Brain microvascular endothelial cell (primary cell): ENCODE measurements around the gene MYOZ3.

Experiments
- DNase-seq: peaks from one replicate; pipeline ENCODE4 v3.0.0-alpha.2; 2020
- H3K27ac ChIP-seq: fragments of 250-450 bp; sonication (Bioruptor Pico); 2 replicates; pipeline ENCODE4 v1.5.1; 2020; ENCODE audit warnings: mild to moderate bottlenecking, moderate library complexity
- H3K27me3 ChIP-seq: fragments of 250-450 bp; sonication (Bioruptor Pico); replicated peaks from 2 replicates; pipeline ENCODE4 v1.5.1; 2020; ENCODE audit warnings: mild to moderate bottlenecking
- H3K36me3 ChIP-seq: fragments of 250-450 bp; sonication (Bioruptor Pico); replicated peaks from 2 replicates; pipeline ENCODE4 v1.5.1; 2020; ENCODE audit warnings: mild to moderate bottlenecking
- H3K4me3 ChIP-seq: 2 replicates; pipeline ENCODE4 v1.5.1; 2011; ENCODE audit warnings: low read depth, mild to moderate bottlenecking, control low read depth, low read length, moderate library complexity
- in situ Hi-C: cut with HindIII; loops from 2 replicates; pipeline ENCODE4 v1.10.0; 2017; ENCODE audit warnings: low sequenced_read_pairs, low pct_ligation_motif_present
- TF ChIP-seq, protein P1 (sequence below): IDR thresholded peaks from 2 replicates; pipeline ENCODE4 v1.5.1; 2011; ENCODE audit warnings: low read depth, mild to moderate bottlenecking, moderate library complexity, low read length, control low read depth, inconsistent platforms; ENCODE audit errors: missing control alignments

The MYOZ3 gene

DNA sequence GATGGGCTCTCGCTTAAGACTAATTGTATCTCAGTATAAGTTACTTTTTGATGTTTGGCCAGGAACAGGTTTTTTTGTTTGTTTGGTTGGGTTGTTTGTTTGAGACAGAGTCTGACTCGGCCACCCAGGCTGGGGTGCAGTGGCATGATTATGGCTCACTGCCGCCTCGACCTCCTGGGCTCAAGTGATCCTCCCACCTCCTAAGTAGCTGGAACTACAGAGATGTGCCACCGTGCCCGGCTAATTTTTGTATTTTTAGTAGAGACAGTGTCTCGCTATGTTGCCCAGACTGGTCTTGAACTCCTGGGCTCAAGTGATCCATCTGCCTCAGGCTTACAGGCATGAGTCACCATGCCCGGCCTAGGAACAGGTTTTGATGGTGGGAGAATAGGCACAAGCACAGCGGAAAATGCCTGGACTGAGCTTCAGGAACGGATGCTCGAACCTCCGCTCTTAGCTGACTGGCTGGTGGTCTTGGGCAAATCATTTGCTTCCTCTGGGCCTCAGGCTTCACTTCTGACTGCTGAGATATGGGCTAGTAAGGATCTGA is 32.0 kb upstream of the MYOZ3 start:
- Histone ChIP-seq H3K4me3 (no peak overlapping the region), H3K27ac (no peak overlapping the region), H3K27me3 (no peaks in the 10 kb centered on the region), H3K36me3 (no peaks in the 10 kb centered on the region)
- TF ChIP-seq, protein P1, sequence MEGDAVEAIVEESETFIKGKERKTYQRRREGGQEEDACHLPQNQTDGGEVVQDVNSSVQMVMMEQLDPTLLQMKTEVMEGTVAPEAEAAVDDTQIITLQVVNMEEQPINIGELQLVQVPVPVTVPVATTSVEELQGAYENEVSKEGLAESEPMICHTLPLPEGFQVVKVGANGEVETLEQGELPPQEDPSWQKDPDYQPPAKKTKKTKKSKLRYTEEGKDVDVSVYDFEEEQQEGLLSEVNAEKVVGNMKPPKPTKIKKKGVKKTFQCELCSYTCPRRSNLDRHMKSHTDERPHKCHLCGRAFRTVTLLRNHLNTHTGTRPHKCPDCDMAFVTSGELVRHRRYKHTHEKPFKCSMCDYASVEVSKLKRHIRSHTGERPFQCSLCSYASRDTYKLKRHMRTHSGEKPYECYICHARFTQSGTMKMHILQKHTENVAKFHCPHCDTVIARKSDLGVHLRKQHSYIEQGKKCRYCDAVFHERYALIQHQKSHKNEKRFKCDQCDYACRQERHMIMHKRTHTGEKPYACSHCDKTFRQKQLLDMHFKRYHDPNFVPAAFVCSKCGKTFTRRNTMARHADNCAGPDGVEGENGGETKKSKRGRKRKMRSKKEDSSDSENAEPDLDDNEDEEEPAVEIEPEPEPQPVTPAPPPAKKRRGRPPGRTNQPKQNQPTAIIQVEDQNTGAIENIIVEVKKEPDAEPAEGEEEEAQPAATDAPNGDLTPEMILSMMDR: no peak
- in situ Hi-C loops: no loop called here
- DNase-seq: no peak

DNA sequence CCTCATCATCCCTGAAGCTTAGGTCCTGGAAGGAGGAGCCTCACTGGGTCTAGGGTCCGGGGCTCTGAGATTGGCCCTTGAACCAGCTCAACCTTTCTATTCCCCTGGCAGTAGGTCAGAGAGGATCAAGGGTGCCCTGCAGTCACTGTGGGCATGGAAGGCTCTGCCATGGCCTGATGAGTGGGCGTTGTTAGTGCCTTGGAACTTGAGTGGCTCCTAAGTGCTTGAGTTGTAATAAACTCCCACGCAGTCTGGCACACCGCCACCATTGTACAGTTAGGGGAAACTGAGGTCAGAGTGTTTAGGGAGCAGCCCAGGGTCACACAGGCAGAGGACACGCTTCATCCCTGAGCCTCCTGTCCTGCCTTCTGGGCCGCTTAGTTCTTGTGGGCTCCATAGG is 31.0 kb upstream of the MYOZ3 start:
- Histone ChIP-seq H3K4me3 (no peak overlapping the region), H3K36me3 (no peaks in the 10 kb centered on the region), H3K27me3 (no peaks in the 10 kb centered on the region), H3K27ac (no peak overlapping the region)
- no peak for DNase-seq
- TF ChIP-seq, protein P1: no peak
- in situ Hi-C loops: no loop called here

DNA sequence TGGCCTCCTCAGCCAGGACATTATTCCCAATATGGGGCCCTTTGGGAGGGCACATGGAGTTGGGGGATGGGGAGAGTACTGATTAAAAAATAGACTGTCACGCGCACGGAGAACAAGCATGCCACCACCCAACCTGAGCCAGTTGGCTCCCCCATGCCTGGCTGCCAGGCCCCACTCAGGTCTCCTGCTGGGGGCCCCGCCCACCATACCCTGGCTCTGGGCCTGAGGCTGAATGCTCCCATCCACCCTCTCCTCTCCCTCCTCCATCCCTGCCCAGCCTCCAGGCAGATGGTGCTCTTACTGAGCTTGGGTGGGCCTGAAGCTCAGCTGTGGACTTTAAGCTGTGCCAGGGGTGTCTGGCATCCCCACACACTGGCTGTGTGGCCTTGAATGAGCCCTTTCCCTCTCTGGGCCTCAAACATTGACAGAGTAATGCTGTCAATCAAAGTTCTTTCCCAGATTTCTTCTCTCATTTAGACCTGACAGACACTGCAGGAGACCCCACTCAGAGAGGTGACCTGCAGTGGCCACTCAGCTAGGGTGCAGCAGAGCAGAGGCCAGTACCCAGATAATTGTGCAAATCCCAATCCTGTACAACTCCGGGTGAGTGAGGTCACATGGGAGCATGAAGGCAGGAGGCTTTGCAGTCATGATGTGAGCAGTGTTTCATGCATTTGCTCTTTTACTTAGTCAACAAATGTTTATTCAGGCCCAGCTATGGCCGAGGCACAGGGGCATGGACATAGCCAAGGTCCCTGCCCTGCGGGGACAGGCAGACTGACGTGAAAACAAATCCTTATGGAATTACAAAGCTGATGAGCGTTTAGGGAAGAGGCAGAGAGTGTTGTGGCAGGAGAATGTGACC is 30.4 kb upstream of the MYOZ3 start:
- Histone ChIP-seq H3K4me3 (no peak overlapping the region), H3K36me3 (no peaks in the 10 kb centered on the region), H3K27me3 (no peaks in the 10 kb centered on the region), H3K27ac (no peak overlapping the region)
- DNase-seq: no peak
- in situ Hi-C loops: no loop called here
- TF ChIP-seq, protein P1: no peak

DNA sequence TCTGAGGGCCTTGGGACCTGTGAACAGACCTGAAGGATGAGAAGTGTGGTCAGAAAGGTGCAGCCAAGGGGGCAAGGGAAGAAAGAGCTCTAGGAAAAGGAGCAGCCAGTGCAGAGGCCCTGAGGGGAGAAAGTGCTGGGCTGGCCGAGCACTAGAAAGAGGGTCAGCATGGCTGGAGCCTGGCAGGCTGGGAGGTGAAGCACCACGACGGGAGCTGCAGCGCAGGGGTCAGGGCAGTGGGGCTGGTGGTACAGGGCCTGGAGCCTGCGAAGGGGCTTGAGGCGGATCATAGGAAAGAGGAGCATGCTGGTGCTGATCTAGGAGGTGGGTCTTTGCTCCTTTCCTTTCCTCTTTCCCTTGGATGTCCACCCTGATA is 29.7 kb upstream of the MYOZ3 start:
- no peak overlapping the region for H3K27ac ChIP-seq

DNA sequence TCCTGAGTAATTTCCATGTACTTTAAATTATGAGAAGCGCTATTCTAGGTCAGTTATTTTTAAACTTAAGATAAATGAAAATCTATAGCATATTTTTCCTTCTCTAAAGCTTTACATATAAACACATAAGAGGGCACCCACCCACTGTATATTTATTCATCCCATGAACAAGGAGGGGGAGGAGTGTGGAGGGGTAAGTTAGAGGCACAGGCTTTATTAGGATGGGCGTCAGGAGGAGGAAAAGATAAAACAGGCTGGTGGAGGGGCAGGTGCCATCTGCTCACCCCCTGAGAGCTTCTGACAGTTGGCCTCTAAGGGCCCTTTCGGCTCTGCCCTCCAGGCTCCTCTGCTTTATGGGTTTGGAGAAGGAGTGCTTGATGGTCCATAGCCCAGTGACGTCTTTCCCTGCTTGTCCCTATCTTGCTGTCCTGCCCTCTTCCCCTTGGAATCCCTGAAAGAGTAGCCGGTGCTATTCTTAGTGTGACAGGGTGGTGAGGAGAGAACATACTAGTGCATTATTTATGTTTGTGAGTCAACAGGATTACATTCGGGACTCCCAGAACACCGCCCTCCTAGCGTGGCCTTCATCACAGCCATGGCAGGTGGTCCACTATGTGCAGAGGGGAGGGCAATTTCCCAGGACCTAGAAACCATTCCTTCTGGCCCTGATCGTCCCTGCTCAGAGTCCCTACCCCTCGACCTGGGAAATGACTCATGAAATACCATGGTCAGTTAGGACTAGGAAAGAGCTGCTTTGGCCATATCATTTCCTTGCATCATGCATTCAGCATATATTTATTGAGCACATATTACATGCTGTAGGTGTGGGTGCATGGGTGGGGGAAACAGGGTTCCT is 28.5 kb upstream of the MYOZ3 start:
- DNase-seq: peak; percentile 62
- Histone ChIP-seq H3K4me3 (no peak overlapping the region), H3K27me3 (no peaks in the 10 kb centered on the region), H3K27ac (no peak overlapping the region), H3K36me3 (no peaks in the 10 kb centered on the region)
- in situ Hi-C loops: no loop called here
- TF ChIP-seq, protein P1: no peak

More for the DNA sequence above, 29.7 kb upstream of the MYOZ3 start:
- in situ Hi-C loops: no loop called here
- Histone ChIP-seq H3K4me3 (no peak overlapping the region), H3K27me3 (no peaks in the 10 kb centered on the region), H3K36me3 (no peaks in the 10 kb centered on the region)
- TF ChIP-seq, protein P1: no peak
- no peak for DNase-seq
